CD4-positive, alpha-beta T cell treated with Interleukin-6 for 4 hours (primary cell): ENCODE results near the gene SRP54.
A peak's percentile ranks its signal among the peaks of the same experiment; 100 is the strongest.
"Not testable (repeated sequence)": the region's sequence is repeated elsewhere in the genome, so short reads cannot be mapped to it uniquely, and the experiment has no call there.

Source experiments
- DNase-seq: peaks from one replicate; pipeline ENCODE4 v3.0.0-alpha.2; 2020; ENCODE audit warnings: mixed read lengths

SRP54 gene

DNA sequence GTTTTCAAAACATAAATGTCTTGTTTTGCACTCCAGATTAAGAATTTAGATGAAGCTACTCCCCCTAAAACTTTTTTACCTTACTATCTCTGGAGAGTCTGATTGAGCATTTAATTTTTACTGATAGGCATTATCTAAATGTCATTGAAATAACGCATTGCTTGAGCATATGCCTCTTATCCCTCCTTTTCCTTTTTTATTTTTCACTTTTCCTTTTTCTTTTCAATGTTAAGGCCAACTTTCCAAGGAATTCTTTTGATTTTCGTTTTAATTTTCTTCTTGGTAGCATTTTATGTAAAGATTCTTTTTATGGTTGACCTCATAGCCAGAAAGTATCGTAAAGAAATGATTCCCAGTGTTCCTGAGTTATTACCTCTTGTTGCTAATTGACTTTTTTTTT, 2.9 kb downstream of the SRP54 start:
- no peak for DNase-seq

DNA sequence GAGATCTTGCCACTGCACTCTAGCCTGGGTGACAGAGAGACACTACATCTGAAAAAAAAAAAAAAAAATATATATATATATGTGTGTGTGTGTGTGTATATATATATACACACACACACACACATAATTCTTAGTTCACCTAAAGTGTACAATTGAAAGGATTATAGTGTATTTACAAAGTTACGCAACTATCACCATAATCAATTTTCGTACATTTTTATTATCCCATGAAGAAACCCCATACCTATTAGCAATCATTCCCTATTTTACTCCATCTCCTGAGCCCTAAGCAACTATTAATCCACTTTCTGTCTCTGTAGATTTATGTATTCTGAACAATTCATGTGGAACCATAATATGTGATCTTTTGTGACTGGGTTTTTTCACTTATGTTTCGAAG, 4.4 kb downstream of the SRP54 start:
- no peak for DNase-seq

DNA sequence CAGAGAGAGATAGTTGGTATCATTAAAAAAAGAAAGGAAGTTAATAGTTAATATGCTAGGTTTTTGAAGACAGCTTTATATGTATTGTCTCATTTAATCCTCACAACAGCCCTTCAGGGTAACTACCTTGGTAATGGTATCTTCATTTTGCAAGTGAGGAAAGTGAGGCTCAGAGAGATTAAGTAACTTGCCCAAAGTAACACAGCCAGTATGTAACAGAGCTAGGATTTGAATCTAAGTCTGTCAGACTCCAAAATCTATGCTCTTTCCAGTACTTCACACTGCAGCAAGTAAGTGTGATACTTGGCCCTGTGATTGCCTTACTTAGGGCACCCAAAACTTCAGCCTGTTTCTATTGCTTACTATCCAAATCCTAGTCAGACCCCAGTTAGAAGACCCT, 7.0 kb downstream of the SRP54 start:
- DNase-seq, result no peak

DNA sequence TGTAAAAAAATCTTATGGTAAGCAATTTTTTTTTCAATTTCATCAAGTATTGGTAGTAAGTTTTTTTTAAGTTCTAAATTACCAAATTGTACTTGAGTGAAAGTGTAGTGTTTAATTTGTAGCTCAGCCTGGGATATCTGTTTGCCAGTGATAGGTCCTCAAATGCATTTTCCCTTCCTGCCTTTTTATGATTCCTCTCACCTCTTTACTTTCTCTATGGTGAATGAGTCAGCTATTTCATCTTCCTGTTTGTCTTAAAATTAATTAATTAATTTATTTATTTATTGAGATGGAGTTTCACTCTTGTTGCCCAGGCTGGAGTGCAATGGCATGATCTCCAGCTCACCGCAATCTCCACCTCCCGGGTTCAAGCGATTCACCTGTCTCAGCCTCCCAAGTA, 10.6 kb downstream of the SRP54 start:
- DNase-seq, result no peak

DNA sequence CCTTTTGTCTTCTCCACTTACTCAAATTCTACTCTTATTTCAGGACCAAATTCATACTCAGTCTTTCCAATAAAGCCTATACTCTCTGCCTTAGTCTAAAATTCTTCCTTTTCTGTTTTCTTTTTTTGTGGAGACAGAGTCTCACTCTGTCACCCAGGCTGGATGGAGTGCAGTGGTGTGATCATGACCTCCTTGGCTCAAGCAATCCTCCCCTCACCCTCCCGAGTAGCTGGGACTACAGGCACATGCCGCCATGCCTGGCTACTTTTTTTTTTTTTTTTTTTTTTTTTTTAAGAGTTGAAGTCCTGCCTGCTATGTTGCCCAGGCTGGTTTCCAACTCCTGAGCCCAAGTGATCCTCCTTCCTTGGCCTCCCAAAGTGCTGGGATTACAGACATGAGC, 11.9 kb downstream of the SRP54 start:
- DNase-seq, result no peak

DNA sequence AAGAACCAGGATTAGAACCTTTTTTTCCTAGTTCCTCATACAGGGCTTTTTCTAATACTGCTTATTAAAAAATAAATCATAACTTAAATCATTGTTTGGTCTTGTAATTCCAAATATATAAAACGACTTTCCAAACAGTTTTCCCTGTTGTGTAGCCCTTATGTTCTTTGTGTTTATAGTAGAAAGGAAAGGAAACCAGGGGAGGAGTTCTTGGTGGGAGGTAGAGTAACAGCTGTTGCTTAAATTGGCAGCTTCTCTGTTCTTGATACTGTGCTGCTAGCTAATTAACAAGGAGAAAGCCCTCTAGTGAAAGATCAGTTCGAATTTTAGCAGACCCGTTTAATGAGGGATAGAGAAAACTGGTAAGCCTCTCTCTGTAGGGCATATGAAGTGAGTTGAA, 15.0 kb downstream of the SRP54 start:
- no peak for DNase-seq

DNA sequence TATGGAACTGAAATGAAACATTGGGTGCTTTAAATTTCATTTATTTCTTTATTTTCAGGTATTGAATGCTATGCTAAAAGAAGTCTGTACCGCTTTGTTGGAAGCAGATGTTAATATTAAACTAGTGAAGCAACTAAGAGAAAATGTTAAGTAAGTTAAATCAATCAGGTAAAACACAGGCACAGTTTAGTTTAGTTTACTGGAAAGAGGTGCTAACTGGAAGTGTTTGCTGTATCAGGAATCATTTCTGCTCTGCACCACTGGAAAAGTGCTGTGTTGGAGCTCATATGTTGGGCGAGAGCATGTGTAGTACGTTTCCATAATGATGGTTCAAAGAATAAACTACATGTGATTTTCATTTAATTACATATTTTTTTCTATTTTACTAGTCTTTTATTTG, 16.7 kb downstream of the SRP54 start:
- no peak for DNase-seq

DNA sequence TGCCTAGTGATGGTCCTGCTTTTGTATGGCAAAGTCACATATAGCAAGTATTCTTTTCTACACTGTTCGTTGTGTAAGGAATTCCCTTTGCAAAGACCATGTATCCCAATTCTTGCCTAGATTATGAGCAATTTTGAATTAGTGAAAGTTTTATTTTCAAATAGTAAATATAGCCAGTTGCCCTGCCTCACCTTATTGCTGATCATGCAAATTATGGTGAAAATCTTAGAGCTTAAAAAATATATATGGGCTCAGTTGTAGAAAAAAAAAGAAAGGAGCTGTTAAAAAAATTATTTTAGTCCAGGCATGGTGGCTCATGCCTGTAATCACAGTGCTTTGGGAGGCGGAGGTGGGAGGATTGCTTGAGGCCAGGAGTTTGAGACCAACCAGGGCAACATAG, 18.8 kb downstream of the SRP54 start:
- DNase-seq, result no peak

DNA sequence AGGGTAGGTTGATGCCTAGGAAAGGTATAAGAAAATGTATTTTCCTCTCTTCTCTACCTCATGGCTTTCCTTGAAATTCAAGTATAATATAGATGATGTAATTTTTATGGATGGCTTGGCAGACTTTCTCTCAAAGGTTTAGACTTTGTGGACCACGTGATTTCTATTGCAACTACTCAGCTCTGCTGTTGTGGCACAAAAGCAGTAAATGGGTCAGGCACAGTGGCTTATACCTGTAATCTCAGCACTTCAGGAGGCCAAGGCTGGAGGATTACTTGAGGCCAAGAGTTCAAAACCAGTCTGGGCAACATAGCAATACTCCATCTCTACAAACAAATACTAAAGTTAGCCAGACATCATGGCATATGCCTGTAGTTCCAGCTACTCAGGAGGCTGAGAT, 22.0 kb downstream of the SRP54 start:
- no peak for DNase-seq

DNA sequence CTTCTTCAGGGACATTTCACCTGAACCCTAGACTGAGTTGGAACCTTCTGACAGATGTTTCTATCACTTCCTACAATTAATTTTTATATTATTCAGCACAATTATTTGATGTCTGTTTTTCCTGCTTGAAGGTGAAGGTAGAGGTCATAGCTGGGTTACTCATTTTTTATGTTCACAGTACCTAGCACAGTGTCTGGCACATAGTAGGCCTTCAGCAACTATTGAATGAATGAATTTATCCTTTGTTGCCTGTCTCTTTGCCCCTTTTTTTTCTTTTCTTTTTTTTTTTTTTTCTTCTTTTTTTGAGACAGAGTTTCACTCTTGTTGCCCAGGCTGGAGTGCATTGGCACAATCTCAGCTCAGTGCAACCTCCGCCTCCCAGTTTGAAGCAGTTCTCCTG, 33.8 kb downstream of the SRP54 start:
- DNase-seq, result no peak

DNA sequence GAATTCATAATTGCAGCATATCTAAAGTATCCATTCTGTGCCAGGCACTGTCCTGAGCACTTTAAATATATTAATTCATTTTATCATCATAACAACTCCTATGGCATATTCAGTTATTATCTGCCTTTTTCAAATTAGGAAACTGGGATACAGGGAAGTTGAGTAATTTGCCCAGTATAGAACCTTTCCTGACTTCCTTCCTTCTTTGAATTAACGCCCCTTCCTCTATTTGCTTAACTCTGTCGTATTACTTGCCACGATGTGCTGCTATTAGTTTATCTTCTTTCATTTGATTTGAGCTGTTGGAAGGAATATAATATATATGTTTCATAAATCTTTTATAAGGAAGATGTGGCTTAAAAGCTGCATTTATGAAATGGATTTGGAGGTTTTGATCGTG, 37.9 kb downstream of the SRP54 start:
- no peak for DNase-seq

DNA sequence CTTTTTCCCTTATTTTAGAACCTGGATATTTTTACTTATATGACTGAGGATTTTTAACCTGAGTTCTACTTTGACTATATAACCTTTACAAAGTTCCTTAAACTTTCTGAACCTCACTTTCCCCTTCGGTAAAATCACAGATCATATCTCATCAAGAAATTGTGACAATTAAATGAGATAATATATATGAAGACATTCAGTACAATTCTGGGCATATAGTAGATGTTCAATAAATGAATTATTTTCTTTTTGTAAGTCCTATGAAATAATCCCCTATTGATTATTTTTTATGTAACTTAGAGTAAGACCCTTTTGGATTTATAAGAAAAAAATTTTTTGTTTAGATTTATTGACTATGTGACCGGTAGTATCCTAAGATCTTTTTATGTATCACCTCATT, 45.6 kb downstream of the SRP54 start:
- DNase-seq, result no peak

DNA sequence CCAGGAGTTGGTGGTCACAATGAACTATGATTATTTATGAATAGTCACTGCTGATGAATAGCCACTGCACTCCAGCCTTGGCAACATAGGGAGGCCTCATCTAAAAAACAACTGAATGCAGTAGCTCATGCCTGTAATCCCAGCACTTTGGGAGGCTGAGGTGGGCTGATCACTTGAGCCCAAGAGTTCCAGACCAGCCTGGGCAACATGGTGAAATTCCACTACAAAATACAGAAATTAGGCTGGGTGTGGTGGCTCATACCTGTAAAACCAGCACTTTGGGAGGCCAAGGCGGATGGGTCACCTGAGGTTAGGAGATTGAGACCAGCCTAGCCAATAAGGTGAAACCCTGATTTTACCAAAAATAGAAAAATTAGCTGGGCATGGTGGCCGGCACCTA, 49.8 kb downstream of the SRP54 start:
- no peak for DNase-seq

DNA sequence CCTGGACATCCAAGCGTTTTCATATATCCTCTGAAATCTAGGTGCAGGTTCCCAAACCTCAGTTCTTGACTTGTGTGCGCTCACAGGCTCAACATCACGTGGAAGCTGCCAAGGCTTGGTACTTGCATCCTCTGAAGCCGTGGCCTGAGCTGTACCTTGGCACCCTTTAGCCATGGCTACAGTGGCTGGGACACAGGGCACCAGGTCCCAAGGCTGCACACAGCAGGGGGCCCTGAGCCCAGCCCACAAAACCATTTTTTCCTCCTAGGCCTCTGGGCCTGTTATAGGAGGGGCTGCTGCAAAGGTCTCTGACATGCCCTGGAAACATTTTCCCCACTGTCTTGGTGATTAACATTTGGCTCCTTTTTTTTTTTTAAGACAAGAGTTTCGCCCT, 51.6 kb downstream of the SRP54 start:
- DNase-seq, result peak; percentile 2

DNA sequence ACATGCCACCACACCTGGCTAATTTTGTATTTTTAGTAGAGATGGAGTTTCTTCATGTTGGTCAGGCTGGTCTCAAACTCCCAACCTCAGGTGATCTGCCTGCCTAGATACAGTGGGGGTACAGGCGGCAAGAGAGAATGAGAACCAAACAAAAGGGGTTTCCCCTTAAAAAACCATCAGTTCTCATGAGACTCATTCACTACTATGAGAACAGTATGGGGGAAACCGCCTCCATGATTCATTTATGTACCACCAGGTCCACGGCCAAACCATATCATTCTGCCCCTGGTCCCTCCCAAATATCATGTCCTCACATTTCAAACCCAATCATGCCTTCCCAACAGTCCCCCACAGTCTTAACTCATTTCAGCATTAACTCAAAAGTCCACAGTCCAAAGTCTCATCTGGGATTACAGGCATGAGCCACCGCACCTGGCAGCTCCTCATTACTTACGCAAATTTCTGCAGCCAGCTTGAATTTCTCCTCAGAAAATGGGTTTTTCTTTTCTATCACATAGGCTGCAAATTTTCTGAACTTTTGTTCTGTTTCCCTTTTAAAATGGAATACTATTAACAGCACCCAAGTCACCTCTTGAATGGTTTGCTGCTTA, 52.3 kb downstream of the SRP54 start:
- not testable (repeated sequence) for DNase-seq

DNA sequence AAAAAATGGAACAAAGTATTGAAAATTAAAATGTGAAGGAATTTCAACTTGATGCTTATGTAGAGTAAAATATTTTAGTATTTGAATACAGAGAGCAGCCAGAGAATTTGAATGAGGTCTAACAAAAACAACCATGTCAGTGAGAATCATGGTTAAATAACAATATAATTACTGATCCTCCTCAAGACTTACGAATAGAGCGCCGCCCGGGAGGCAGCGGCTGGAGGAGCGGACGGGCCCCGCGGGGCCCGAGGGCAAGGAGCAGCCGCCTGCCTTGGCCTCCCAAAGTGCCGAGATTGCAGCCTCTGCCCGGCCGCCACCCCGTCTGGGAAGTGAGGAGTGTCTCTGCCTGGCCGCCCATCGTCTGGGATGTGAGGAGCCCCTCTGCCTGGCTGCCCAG, 55.5 kb downstream of the SRP54 start:
- not testable (repeated sequence) for DNase-seq

DNA sequence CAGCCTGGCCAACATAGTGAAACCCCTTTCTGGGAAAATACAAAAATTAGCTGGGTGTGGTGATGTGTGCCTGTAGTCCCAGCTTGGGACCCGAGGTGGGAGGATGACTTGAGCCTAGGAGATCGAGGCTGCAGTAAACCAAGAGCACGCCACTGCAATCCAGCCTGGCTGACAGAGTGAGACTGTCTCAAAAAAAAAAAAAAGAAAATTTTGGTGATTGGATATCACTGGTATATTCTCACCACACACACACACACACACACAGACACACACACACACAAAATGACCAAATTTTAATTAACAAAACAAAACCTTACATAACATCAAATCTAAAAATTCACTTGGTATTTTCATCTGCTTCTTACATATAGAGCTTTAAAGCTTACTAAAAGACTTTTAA, 59.8 kb downstream of the SRP54 start:
- DNase-seq, result no peak

DNA sequence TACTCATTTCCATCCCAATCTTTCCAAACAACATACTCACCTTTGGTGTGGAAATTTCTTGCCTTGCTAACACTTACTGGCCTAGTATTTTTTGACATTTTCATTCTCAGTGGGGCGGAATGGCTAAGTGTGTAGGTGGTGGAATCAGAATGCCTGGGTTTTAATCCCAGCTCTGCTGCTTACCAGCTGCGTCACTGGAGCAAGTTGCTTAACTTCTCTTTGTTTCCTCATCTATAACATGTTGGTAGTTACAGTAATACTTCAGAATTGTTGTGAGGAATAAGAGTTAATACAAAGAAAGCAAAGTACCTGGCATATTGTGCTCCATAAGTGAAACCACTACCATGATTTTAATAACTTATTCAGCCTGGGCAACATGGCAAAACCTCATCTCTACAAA, 60.3 kb downstream of the SRP54 start:
- no peak for DNase-seq

DNA sequence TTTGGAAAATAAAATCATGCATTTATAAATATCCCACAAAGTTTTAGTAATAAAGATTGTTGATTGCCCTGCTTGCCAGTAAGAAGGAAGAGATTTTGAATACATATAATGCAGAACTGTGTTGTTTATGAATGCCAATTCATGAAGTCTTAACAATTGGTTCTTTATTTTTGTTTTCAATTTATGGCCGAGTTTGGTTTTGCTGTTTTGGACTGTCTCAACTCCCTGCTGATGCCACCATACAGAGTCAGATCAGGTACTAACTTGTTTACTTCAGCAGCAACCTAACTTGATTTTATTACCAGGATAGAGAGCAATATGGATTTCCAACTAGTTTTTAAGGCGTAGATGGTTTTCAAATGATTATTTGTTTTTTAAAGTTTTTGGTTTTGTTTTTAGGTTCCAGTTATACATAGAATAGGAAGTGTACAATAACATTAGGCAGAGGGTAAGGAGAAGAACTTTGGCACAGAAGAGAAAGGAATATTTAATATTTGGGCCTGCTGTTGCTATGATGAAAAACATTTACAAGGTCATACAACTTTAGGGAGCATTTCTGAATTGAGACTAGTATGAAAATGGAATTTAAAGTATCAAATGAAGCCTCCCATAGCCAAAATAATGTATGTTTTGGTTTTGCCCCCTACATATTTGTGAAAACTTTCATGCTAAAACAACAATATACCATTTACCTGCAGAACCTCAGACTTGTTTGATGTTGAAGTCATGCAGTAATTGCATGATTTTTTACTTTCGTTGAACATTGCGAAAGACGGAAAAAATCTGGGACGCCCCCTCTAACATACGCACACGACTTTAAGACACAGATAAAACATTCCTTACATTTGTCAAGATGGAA, 62.4 kb downstream of the SRP54 start:
- no peak for DNase-seq

DNA sequence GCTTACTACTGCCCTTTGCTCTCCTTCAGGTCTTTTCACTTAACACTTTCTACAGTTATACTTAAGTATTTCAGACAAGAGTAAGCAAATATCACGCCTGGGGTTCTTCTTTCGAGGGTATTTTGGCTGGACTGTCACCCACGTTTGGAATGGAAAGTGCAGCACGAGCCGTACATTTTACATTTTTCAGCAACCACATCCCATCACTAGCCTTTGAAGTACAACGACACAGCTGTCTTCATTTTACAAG, 62.9 kb downstream of the SRP54 start:
- no peak for DNase-seq

DNA sequence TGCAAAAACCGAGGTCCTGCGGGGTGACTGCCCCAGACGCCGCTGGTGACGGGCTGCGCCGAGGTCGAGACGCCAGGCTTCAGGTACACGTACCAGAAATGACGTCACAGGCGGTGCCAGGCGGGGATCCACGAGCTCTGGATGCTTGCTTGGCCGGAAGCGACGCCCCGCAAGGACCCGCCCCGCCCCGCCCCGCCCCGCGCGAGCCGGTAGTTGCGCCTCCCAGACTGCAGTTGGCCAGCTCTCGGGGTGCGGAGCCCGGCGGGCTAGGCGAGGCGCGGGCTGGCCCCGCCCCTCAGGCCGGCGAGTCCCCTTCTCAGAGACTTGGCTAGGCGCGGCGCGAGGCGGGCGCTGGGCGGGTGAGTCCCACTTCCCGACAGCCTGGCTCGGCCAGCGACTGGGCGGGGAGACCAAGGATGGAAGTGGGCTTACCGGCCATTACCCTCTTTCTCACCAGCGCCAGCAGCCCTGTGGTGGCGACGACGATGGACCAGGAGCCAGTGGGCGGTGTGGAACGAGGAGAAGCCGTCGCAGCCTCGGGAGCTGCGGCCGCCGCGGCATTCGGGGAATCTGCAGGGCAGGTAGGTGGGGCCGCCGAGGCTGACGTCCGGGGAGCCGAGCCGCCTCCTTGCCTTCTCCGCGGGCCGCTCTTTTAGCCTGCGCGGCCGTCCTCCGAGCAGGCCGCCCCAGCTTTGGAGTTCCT, 63.4 kb downstream of the SRP54 start, which contains the start of gene FAM177A1:
FAM177A1 (plus strand) TSS at position 225 of the 703 bp plus-strand sequence; CDS start at position 417, 192 bp downstream.
- DNase-seq, result peak; percentile 100

DNA sequence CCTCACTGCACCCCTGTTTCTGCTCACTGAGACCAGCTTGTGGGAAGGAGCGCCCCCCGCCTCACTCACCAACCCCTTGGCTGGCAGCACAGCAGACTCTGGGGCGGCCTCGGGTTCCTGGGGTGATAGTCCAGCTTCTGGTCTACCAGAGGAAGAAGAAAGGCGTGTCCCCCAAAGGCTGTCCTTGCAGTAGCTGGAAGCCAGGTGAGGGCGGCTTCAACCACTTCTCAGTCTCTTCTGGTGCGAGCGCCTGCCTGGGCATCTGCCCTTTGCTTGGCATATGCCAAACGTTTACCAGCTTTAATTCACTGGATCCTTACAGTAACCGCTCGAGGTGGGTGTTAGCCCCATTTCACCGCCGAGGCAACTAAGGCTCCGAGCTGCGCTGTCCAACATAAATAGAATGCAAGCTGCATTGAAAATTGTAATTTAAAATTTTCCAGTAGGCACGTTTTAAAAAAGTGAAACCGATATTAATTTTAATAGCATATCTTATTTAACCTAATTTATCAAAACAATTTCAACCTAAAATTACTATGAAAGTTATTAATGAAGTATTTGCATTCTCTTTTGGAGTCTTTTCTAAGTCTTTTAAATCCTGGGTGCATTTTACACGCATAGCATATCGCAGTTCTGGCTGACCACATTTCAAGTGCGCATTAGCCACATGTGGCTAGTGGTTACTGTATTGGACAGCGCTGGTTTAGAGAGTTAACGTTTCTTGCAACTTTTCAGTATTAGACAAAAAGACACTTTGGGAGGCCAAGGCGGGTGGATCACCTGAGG, 64.2 kb downstream of the SRP54 start:
- DNase-seq, result no peak

DNA sequence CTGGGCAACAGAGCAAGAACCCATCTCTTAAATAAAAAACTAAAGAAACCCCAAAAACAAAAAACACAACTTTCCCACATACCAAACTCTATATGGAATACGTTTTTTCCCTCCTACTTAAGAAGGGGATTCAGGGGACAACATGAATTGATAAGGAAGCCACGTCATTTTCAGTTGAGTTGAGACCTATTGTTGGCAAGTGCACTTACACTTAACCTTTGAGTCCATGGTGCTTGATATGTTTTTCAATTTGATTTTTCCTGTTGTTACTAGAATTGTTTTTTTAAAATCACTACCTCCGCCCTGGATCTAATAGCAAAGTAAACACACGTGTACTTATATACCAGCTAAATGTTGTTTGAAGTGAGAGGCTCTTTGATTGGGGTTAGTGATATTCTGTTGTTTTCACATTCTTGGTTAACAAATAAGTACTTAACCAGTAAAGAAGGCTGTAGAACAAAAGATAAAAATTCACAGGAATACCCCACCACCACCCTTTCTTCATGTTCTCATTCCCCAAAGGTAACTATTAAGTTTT, 65.3 kb downstream of the SRP54 start:
- DNase-seq, result no peak
